Spleen (tissue), 11 donors: ENCODE measurements around the gene ELOA. TPM values are rescaled to one million over a fixed set of nuclear protein-coding genes. Genes with fewer than 3 reads are reported as not detected.
A peak's percentile ranks its signal among the peaks of the same experiment; 100 is the strongest.

ENCODE experiments used
- DNase-seq: peaks from one replicate; pipeline ENCODE4 v3.0.0-alpha.2; 2020
- H3K27ac ChIP-seq, 8 donors: fragments of 200-600 bp; sonication (generic) in 7 of 8; 1 replicate in 4 of 8; 2 replicates in 4 of 8; pipeline versions ENCODE4 v1.5.0 to v1.8.0; 2016 to 2021; ENCODE audit warnings: inconsistent platforms in 4 of 8, mild to moderate bottlenecking in 4 of 8, moderate library complexity in 1 of 8
- H3K27me3 ChIP-seq, 7 donors: fragments of 200-600 bp; sonication (generic) in 6 of 7; replicated peaks in 1 of 7; 1 replicate in 4 of 7; 2 replicates in 3 of 7; pipeline versions ENCODE4 v1.5.0 to v1.8.0; 2016 to 2021; ENCODE audit warnings: inconsistent platforms in 3 of 7, mild to moderate bottlenecking in 1 of 7
- H3K36me3 ChIP-seq, 6 donors: fragments of 200-600 bp; sonication (generic) in 5 of 6; 1 replicate in 4 of 6; 2 replicates in 2 of 6; pipeline versions ENCODE4 v1.5.0 to v1.8.0; 2016 to 2021; ENCODE audit warnings: inconsistent platforms in 2 of 6
- H3K4me1 ChIP-seq, 6 donors: fragments of 200-600 bp; sonication (generic) in 5 of 6; 1 replicate in 3 of 6; 2 replicates in 3 of 6; pipeline versions ENCODE4 v1.5.0 to v1.8.0; 2016 to 2021; ENCODE audit warnings: inconsistent platforms in 3 of 6
- H3K4me3 ChIP-seq, 8 donors: fragments of 200-600 bp; sonication (generic) in 7 of 8; 1 replicate in 4 of 8; 2 replicates in 4 of 8; pipeline versions ENCODE4 v1.5.0 to v1.8.0; 2016 to 2021; ENCODE audit warnings: inconsistent platforms in 4 of 8, mild to moderate bottlenecking in 4 of 8, moderate library complexity in 2 of 8
- H3K9me3 ChIP-seq, 8 donors: fragments of 200-600 bp; sonication (generic) in 7 of 8; 1 replicate in 4 of 8; 2 replicates in 4 of 8; pipeline versions ENCODE4 v1.5.0 to v1.8.0; 2016 to 2021; ENCODE audit warnings: inconsistent platforms in 4 of 8
- POLR2A ChIP-seq, 3 donors: fragments of 450-650 bp; IDR thresholded peaks; one replicate each; pipeline ENCODE4 v1.5.1; 2017; ENCODE audit warnings: antibody characterized with exemption in 3 of 3, mild to moderate bottlenecking in 1 of 3
- POLR2AphosphoS5 ChIP-seq, 3 donors: sonication (generic); formaldehyde crosslinking; IDR thresholded peaks; one replicate each; pipeline ENCODE4 v1.5.1; 2017; ENCODE audit warnings: antibody characterized with exemption in 3 of 3
- WGBS, 5 donors: extraction: QIAGEN DNeasy Blood & Tissue Kit in 3 of 5; methylation state at CpG; one replicate each; pipeline versions ENCODE4 v1.1.5 to v1.1.7; 2013 to 2018; 5-methylcytosine and 5-hydroxymethylcytosine counted together
- intact Hi-C: fragments of 100-400 bp; cut with DNase I; formaldehyde crosslinking; loops from one replicate; pipeline ENCODE4 v1.15.0; 2023; ENCODE audit warnings: low total_unique reads
- polyA plus RNA-seq, 3 donors: library from polyadenylated mRNA; stranded (reverse); fragments of 200-250 nt; gene quantifications; one replicate each; pipeline ENCODE4 v1.2.1, GENCODE V29; 2013
- total RNA-seq, 7 donors: library from RNA; depleted of rRNA in 3 of 7; stranded (reverse); fragments of >200 nt in 3 of 7; fragmentation: NEBNext Ultra II Directional in 4 of 7; extraction: Animal tissue kit (Norgen Biotek cat#: 25700) in 4 of 7; gene quantifications; one replicate each; pipeline versions ENCODE4 v1.1.0 to v1.2.1, GENCODE V29; 2016 to 2021
- TF ChIP-seq, protein P1 (sequence below), 11 experiments: fragments of 200-600 bp in 7 of 11; fragments of 450-650 bp in 4 of 11; sonication (generic) in 4 of 11; IDR thresholded peaks in 8 of 11; conservative IDR thresholded peaks in 3 of 11; 1 replicate in 7 of 11; 2 replicates in 4 of 11; pipeline versions ENCODE4 v1.4.0 to v1.8.0; 2016 to 2021; ENCODE audit warnings: antibody characterized with exemption in 11 of 11, inconsistent platforms in 4 of 11, mild to moderate bottlenecking in 1 of 11
- donor health status: healthy with polysubstance abuse.
- donor health status: DM: no; HTN: no; CAD: no; lungs with moderate emphysema.
- donor health status: DM: no; HTN: no; CAD: no.
- donor health status: Bipolar disorder and iron deficiency.
- donor health status: healthy.
- donor health status: DM: no; HTN: no; CAD: no.
- donor health status: DM: yes; HTN: yes; CAD: no.

Gene ELOA
- total and polyA plus RNA-seq, 10 donors: 7.9 to 38.0 (median 32.3) TPM

DNA sequence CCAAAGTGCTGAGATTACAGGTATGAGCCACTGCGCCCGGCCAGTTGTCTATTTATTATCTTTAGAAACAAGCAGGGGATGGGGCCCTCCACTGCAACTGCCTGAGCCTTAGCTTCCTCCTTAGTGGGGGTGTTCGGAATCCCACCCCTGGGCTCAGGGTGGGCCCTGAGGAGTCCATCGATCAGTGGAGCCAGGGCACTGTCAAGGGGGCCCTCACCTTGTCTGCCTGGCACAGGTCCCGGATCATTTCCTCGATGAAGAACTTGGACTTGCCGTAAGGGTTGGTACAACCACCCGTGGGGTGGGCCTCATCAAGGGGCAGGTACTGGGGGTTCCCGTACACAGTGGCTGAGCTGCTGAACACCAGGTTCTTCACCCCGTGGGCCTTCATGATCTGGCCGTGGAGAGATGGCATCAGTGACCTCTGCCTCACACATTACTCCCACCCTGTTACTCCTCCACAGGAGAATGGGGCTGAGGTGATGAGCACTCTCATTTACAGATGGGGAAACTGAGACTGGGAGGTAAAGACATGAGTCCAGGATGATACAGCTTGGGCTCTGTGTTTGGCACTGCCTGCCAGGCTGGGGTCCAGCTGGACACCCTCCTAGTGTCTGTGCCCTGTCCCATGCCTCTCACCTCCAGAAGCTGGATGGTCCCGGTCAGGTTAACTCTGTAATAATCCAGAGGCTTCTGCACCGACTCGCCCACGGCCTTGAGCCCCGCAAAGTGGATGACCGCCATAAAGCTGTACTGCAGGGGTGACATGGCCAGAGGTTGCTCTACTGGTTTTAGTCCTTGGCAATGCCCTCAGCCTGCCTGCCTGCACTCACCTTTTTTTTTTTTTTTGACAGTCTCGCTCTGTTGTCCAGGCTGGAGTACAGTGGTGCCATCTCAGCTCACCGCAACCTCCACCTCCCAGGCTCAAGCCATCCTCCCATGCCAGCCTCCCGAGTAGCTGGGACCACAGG, 54.5 kb downstream of the ELOA start:
- peak; percentile 69 for DNase-seq
- no peaks in the 10 kb centered on the region for H3K9me3 ChIP-seq
- TF ChIP-seq, protein P1, sequence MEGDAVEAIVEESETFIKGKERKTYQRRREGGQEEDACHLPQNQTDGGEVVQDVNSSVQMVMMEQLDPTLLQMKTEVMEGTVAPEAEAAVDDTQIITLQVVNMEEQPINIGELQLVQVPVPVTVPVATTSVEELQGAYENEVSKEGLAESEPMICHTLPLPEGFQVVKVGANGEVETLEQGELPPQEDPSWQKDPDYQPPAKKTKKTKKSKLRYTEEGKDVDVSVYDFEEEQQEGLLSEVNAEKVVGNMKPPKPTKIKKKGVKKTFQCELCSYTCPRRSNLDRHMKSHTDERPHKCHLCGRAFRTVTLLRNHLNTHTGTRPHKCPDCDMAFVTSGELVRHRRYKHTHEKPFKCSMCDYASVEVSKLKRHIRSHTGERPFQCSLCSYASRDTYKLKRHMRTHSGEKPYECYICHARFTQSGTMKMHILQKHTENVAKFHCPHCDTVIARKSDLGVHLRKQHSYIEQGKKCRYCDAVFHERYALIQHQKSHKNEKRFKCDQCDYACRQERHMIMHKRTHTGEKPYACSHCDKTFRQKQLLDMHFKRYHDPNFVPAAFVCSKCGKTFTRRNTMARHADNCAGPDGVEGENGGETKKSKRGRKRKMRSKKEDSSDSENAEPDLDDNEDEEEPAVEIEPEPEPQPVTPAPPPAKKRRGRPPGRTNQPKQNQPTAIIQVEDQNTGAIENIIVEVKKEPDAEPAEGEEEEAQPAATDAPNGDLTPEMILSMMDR (IDR thresholded peaks at IDR 0.05 in 8 of 11, conservative IDR thresholded peaks at IDR 0.05 in 3 of 11): no peak
- TF ChIP-seq POLR2A (IDR thresholded peaks at IDR 0.05): no peak
- peak in 2 of 3 donors; percentile 6 to 14 for TF ChIP-seq POLR2AphosphoS5 (IDR thresholded peaks at IDR 0.05)
- peaks cover 0 to 66% (median 47%) of the 10 kb centered on the region in 6 donors for H3K36me3 ChIP-seq
- no peak overlapping the region for H3K4me3 ChIP-seq
- H3K27me3 ChIP-seq: no peaks in the 10 kb centered on the region
- H3K27ac ChIP-seq: peak overlapping the region in 4 of 8 donors; percentile 94 to 97 (median 96)
- peaks cover 5 to 87% (median 51%) of the 10 kb centered on the region in 6 donors for H3K4me1 ChIP-seq
- 79 to 90% (median 89%) methylated on average over 19 to 20 of the region's 20 CpGs for WGBS, 5 donors
- intact Hi-C loops: no loop called here

DNA sequence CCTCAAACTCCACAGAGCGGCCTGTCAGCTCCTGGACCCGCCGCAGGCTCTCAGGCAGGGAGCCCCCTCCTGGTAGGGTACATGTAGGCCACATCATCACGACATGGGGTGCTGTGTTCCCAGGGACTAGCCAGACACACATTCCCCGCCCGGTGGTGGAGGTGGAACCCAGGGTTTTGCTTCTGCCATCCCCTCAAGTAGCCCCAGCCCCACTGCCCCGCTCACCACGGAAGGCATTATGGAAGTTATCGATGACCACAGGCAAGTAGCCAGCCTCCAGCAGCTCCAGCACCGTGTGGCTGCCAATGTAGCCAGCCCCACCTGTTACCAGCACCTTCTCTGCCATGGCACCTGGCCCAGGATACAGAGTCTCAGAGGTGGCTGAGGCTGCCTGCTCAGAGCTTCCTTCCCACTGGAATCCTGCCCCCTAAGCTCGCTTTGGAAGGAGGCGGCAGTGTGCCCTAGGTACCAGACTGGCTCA, 55.4 kb downstream of the ELOA start:
- H3K27me3 ChIP-seq: no peaks in the 10 kb centered on the region
- peak overlapping the region in 3 of 8 donors; percentile 81 to 98 (median 87) for H3K4me3 ChIP-seq
- peaks cover 5 to 78% (median 45%) of the 10 kb centered on the region in 6 donors for H3K4me1 ChIP-seq
- peak; percentile 78 for DNase-seq
- WGBS, 5 donors: 82 to 95% (median 88%) methylated on average over 6 to 12 of the region's 12 CpGs
- TF ChIP-seq POLR2AphosphoS5 (IDR thresholded peaks at IDR 0.05) (peak in 1 of 3 donors; percentile 35), POLR2A (IDR thresholded peaks at IDR 0.05) (no peak)
- H3K9me3 ChIP-seq: no peaks in the 10 kb centered on the region
- intact Hi-C loops: no loop called here
- peaks cover 0 to 66% (median 42%) of the 10 kb centered on the region in 6 donors for H3K36me3 ChIP-seq
- peak overlapping the region in 7 of 8 donors; percentile 90 to 97 (median 95) for H3K27ac ChIP-seq

DNA sequence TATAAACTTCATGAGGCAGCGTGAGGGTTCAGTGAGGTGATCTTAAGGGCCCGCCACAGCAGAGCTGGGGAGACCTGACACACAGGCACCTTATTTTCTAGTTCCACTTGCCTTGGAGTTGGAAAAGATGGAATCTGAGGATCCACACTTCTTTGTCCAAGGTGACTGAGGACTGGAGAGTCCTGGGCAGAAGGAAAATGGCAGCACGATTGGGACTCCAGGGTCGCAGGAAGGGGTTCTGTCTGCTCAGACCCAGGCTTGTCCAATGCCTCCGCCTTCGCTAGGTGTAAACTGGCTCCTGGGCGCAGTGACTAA, 55.9 kb downstream of the ELOA start:
- Histone ChIP-seq H3K4me3 (peak overlapping the region in 6 of 8 donors; percentile 75 to 98 (median 84)), H3K9me3 (no peaks in the 10 kb centered on the region), H3K36me3 (peaks cover 0 to 66% (median 40%) of the 10 kb centered on the region in 6 donors), H3K27ac (peak overlapping the region; percentile 82 to 97 (median 94)), H3K27me3 (no peaks in the 10 kb centered on the region), H3K4me1 (peaks cover 5 to 78% (median 44%) of the 10 kb centered on the region in 6 donors)
- intact Hi-C loops: no loop called here
- TF ChIP-seq POLR2AphosphoS5 (IDR thresholded peaks at IDR 0.05) (no peak), POLR2A (IDR thresholded peaks at IDR 0.05) (no peak)
- TF ChIP-seq, protein P1 (IDR thresholded peaks at IDR 0.05 in 8 of 11, conservative IDR thresholded peaks at IDR 0.05 in 3 of 11): no peak
- no peak for DNase-seq
- 60 to 78% (median 63%) methylated on average over 7 of the region's 7 CpGs for WGBS, 5 donors

GRCh38 chr1:23799570-23800399, 56.5 kb downstream of the ELOA start:
- Histone ChIP-seq H3K4me1 (peaks cover 5 to 72% (median 41%) of the 10 kb centered on the region in 6 donors), H3K9me3 (no peaks in the 10 kb centered on the region), H3K4me3 (peak overlapping the region; percentile 75 to 98 (median 86)), H3K27ac (peak overlapping the region; percentile 82 to 97 (median 94)), H3K36me3 (peaks cover 0 to 65% (median 35%) of the 10 kb centered on the region in 6 donors), H3K27me3 (no peaks in the 10 kb centered on the region)
- intact Hi-C loops: no loop called here
- 1 to 9% (median 2%) methylated on average over 16 to 48 of the region's 48 CpGs for WGBS, 5 donors
- peak; percentile 86 to 89 (median 87) for TF ChIP-seq POLR2AphosphoS5 (IDR thresholded peaks at IDR 0.05)
- TF ChIP-seq POLR2A (IDR thresholded peaks at IDR 0.05): no peak
- TF ChIP-seq, protein P1 (IDR thresholded peaks at IDR 0.05 in 8 of 11, conservative IDR thresholded peaks at IDR 0.05 in 3 of 11): no peak
- peak; percentile 88 for DNase-seq
